Stimulated activated CD4-positive, alpha-beta T cell treated with anti-CD3 and anti-CD28 coated beads, TNF-alpha, amount 100 ng/mL, for 4 hours (primary cell): Measurements from ENCODE around the gene FAAP20.

Experiments
- DNase-seq, 3 experiments: peaks; one replicate each; pipeline ENCODE4 v3.0.0-alpha.2; 2020; ENCODE audit warnings: low read depth in 3 of 3

FAAP20 gene

GRCh38 chr1:2212274-2212531 lies 17.6 kb upstream of the FAAP20 start:
- no peak for DNase-seq

- DNase-seq: no peak
Measured at GRCh38 chr1:2210786-2211185, 16.2 kb upstream of the FAAP20 start.

GRCh38 chr1:2210084-2210653 lies 15.6 kb upstream of the FAAP20 start:
- no peak for DNase-seq

GRCh38 chr1:2209400-2210083 lies 15.0 kb upstream of the FAAP20 start:
- no peak for DNase-seq

GRCh38 chr1:2208309-2209239 lies 14.0 kb upstream of the FAAP20 start:
- DNase-seq: no peak

- no peak for DNase-seq
Measured at GRCh38 chr1:2206813-2207487, 12.4 kb upstream of the FAAP20 start.

GRCh38 chr1:2205191-2205952 lies 10.8 kb upstream of the FAAP20 start:
- peak; percentile 89 to 96 (median 91) for DNase-seq

GRCh38 chr1:2204415-2205190 lies 10.0 kb upstream of the FAAP20 start:
- DNase-seq: no peak

- no peak for DNase-seq
Measured at GRCh38 chr1:2203671-2204414, 9.3 kb upstream of the FAAP20 start.

GRCh38 chr1:2202843-2203601 lies 8.4 kb upstream of the FAAP20 start:
- DNase-seq: no peak

- no peak for DNase-seq
Measured at GRCh38 chr1:2202008-2202575, 7.5 kb upstream of the FAAP20 start.

GRCh38 chr1:2201062-2201461 lies 6.5 kb upstream of the FAAP20 start:
- DNase-seq: no peak

- no peak for DNase-seq
Measured at GRCh38 chr1:2200308-2200943, 5.9 kb upstream of the FAAP20 start.

GRCh38 chr1:2199042-2199810 lies 4.7 kb upstream of the FAAP20 start:
- DNase-seq: peak; percentile 57 to 71 (median 71)

- DNase-seq: no peak
Measured at GRCh38 chr1:2198571-2198970, 4.0 kb upstream of the FAAP20 start.

- DNase-seq: no peak
Measured at GRCh38 chr1:2197707-2198165, 3.2 kb upstream of the FAAP20 start.

- DNase-seq: no peak
Measured at GRCh38 chr1:2196901-2197638, 2.5 kb upstream of the FAAP20 start.
